HG02798 (cell line): ENCODE measurements around the gene EVX2.

Experiments used
- ATAC-seq: cut with Tn5 transposase; IDR thresholded peaks from one replicate; pipeline ENCODE4 v1.9.1; 2021; ENCODE audit warnings: mild to moderate bottlenecking; ENCODE audit not compliant: unreplicated experiment, poor library complexity

EVX2 gene

DNA sequence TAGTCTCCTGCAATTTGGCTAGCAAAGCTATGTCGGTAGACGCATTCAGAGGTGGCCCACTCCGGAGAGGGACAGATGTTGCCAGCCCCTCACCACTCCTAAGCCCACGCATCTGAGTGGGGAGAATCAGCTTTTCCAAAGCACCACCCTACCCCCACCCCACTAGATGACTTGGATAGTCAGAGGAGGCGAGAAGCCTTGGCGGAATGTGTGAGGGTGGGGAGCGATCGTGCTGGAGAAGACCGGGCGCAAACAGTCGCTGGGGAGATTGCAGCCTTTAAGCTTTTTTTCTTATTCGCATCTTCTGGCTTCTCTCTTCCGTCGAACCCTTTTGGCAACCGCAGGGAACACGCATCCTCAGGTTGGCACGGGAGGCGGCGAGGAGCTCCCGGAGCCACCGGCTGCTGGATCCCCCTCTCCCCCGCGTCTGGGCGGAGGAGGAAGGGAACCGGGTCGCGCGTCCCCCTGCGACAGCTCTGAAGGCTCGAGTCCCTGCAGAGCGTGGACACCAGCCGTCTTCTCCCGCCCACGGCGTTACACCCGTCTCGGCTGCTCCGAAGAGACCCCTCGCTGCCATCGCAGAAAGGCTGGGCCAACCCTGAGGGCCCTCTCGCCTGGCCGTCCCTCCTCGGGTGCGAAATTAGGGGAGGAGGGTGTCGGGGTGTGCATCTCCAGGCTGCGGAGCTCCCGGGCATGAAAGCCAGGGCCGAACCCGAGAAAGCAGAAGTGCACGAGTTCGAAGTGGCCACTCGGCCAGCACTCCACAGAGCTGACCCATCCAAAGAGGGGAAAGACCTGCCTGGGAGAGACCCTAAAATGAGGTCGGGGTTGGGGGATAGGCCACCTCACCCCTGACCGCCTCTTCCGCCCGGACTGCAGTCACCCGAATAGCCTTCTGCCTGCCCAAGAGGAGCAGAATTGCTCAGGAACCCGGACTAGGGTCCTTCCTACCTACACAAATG is 12.2 kb downstream of the EVX2 start:
- ATAC-seq = no peak

DNA sequence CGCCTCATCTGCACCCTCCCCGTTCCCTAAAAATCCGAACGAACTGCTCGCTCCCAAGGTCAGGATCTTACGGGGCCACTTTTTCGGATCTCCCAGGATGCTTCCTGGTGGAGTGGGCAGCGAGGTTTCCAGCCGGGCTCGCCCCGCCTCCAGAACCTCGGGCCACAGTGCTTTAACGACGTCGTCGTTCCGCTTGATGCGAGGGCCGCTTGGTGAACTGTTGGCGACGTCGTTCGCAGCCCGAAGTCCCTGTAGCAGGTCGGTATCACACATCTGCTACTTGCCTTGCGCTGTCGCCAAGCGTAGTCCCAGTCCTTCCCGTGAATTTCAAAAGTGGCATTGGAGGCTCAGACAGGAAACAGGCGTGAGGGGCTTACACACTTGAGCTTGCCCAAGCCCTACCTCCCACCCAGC is 15.3 kb downstream of the EVX2 start:
- no peak for ATAC-seq

DNA sequence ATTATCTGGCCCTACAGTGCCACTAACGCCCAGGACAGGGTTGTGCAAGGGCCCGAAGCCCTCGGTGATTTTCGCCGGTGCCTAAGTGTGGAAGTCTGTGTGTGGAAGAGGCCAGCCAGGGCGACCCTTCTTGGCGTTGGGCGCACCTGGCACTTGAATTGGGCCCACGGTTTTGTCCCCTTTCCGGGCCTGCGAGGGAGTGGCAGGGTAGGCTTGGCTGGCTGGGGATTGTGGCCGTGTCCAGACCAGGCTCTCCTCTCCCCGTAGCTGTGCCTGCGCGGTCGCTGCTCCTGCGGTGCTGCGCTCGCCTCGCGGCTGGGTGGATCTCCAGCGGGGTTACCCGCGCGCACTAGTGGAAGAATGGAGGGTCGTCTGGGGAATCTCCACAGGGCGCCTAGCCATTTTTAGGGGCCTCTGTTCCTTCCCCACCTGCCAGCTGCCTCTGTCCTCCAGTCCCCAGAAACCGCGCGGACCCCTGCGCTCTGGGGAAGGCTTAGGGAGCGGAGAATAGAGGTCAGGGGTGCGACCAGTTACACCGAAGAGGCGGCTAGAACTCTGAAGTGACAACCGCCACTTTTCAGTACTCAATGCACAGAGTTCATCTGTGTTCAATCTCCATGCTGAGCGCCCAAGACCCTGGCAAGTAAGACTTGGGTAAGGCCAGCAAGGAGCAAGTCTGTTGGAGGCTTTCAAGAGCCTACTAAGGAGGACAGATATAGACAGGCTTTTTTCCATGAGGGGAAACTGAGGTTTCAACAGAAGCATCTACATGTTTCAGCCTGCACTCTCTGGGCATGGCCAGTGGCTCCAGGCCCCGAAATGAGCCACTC is 16.0 kb downstream of the EVX2 start:
- ATAC-seq = no peak

DNA sequence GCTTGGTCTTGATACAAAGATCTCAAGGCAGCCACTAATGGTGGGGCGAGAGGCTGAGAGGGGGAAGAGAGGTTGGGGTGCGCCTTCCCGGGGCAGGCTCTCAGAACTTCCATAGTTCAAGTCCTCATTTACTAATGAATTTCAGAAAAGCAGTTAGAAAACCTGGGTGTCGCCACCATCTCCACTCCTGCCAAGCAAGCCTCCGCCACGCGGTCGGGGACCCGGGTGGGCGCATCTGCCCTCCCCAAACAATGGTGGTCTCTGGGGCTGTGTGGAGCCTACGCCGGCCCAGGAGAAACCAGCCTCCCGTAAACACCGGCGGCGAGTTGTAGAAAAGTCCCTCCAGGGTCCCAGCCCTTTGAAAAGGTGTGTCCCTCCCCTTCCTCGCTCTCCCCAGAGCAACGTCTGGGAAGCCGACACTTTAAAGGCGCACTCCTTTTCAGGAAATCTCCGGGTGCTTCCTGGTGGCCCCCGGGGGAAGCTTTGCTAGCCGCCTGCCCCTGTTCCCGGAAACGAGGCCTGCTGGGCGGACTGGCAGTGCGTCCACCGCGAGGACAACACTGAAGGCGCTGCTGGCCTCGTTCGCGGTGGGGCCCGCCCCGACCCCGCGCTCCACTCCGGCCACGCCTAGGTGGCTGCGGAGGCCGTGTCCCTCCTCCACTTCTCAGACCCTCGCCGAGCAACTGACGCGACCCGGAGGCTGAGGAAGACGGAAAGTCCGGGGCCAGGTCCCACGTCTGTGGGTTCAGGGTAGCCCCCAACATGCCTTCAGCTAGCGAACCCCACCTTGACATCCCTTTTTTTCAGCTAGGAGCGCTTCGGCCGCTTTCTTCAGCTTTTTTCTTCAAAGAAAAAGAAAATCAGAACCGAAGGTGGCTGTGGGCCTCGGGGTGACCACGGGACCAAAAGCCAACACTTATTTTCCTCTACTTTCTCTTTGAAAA is 16.8 kb downstream of the EVX2 start:
- no peak for ATAC-seq

DNA sequence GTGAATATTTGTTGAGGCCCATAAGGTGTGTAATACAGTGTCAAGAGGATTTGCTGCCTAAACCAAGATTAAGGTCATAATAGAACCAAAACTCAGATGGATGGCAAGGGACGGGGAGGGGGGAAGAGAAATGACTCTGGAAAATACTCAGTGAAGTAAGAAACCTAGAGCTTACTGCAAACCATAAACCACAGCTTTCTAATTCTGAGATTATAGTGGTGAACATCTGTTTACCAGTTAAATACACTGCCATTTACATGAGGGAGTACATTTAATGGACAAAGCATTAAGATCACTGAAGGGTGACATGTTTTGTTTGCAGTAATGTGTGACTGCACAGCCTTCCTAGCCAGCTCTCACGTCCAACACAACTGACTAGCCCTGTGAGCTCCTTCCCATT is 19.8 kb downstream of the EVX2 start:
- ATAC-seq = no peak

GRCh38 chr2:176056406-176056805 is 27.4 kb downstream of the EVX2 start:
- no peak for ATAC-seq

DNA sequence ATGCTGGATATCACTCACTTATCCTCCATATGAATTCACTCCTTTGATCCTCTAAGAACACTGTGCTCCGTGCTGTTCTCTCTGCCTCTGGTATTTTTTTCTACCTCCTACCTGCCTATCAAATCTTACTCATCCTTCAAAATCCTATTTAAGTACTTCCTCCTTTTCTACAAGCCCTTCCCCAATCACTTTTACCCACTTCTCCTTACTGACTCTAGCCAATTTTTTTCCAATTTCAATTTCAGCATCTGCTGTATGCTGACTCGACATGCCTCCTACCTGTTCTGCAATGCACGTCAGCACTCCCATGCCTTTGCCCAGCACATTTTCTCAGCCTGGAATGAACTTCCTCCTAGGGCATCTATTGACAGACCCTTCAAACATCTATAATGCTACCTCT is 44.4 kb downstream of the EVX2 start:
- ATAC-seq = no peak

DNA sequence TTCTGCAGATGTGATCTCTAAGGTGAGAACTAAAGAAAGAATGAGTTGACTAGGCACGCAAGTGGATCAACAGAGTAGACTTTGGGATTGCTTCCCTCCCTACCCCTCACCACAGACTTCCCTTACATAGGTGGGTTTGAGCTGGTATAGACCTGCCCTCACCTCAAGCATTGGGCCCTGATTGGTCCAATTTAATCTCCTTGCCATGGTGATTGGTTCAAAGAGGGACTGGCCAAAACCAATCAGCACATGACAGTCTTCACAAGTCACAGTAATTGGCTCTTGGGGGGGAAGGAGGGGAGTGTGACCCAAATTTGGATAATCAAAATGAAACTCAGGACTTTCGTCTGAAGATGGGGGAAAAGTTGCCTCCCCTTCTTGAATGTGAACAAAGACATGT is 45.1 kb downstream of the EVX2 start:
- no peak for ATAC-seq

DNA sequence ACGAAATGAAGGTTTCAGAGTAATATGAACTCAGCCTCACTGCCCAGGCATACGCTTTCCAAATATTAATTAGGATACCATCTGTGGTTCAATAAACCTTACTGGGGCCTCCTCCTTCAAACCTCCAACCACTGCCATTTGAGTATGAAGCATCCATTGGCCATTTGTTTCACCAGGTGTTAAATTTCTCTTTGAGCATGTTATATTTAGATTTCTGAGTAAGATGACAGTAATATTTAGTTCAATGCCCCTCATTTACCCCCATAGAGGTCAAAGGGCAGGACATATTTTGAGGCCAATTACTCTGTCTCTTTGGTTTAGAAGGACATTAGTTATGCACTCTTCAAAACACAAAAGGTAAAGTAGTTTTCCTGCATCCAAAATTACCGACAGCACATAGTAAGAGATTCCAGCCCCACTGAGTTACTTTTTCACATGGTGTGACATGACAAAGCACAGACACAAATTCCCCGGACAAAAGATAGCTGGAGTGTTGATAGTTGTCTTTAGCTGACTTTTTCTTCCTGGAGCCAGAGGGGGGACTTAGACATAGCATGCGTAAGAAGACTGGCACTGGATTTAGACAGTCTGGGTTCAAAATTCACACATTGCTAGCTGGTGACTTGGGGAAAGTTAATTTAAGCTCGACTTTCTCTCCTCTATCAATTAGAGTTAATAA is 48.6 kb downstream of the EVX2 start:
- no peak for ATAC-seq

- ATAC-seq = no peak
These were observed 56.0 kb downstream of the EVX2 start for GRCh38 chr2:176027806-176028205.
